ENCODE results near the gene ARSB. TPM values are rescaled to one million over a fixed set of nuclear protein-coding genes. Genes with fewer than 3 reads are reported as not detected.

ARSB gene
- total and polyA plus RNA-seq, 2 donors (not counting 1 experiment from before 2014, with no cell fraction given), result 10.1 to 27.7 TPM

DNA sequence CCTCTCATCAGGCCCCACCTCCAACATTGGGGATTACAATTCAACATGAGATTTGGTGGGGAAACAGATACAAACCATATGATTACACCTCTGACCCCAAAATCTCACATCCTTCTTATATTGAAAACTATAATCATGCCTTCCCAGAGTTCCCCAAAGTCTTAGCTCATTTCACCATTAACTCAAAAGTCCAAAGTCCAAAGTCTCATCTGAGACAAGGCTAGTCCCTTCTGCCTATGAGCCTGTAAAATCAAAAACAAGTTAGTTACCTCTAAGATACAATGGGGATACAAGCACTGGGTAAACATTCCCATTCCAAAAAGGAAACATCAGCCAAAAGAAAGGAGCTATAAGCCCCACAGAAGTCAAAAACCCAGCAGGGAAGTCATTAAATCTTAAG is 26.8 kb upstream of the ARSB start:
- no peaks in the 10 kb centered on the region for H3K9me3 ChIP-seq (ENCODE audit: control insufficient read depth, insufficient read depth, low read depth, low read length)
- no peak overlapping the region for H3K27ac ChIP-seq (ENCODE audit: insufficient read depth, low read length)
- TF ChIP-seq EZH2 (IDR thresholded peaks at IDR 0.05; ENCODE audit: low read length, missing control alignments) (no peak), CTCF (conservative IDR thresholded peaks at IDR 0.05 in 1 of 2, IDR thresholded peaks at IDR 0.05 in 1 of 2; ENCODE audit: low read depth in 1 of 2, low read length in 2 of 2) (no peak)
- H3K4me3 ChIP-seq (replicated peaks in 1 of 4; ENCODE audit: control extremely low read depth in 1 of 4, insufficient read depth in 1 of 4, low read depth in 3 of 4, low read length in 4 of 4), result no peak overlapping the region
- no peaks in the 10 kb centered on the region for H3K36me3 ChIP-seq (ENCODE audit: control insufficient read depth, insufficient read depth, low read length)
- no peaks in the 10 kb centered on the region for H4K20me1 ChIP-seq (ENCODE audit: control insufficient read depth, extremely low read depth, insufficient read depth, low read length)
- no peak for DNase-seq (ENCODE audit: low read depth in 2 of 2)
- H3K4me1 ChIP-seq (ENCODE audit: control insufficient read depth, extremely low read depth, insufficient read depth, low read length), result no peaks in the 10 kb centered on the region
- no peak overlapping the region for H3K4me2 ChIP-seq (ENCODE audit: extremely low read depth, insufficient read depth, low read length)
- no peaks in the 10 kb centered on the region for H3K27me3 ChIP-seq (ENCODE audit: control insufficient read depth, insufficient read depth, low read length)
- H2AFZ ChIP-seq (ENCODE audit: low read length), result no peak overlapping the region
- H3K9ac ChIP-seq (ENCODE audit: insufficient read depth, low read length), result no peak overlapping the region
- H3K79me2 ChIP-seq (ENCODE audit: control insufficient read depth, insufficient read depth, low read length), result no peaks in the 10 kb centered on the region

DNA sequence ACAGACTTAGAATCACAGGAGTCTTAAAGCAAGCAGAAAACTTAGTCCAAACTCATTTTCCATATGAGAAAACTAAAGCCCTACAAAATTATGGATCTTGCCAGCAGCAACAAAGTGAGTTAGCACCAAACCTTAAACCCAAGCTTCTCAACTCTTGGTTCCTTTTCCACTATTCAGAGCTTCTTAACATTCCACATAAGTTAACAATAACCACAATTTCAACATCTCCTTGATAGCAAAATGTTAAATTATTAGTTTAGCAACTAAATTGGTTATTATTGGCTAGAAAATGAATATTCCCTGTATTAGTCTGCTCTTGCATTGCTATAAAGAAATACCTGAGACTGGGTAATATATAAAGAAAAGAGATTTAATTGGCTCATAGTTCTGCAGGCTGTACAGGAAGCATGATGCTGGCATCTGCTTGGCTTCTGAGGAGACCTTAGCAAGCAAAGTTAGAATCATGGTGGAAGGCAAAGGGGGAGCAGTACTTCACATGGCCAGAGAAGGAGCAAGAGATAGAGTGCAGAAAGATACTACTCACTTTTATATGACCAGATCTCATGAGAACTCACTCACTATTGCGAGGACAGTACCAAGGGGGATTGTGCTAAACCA is 26.2 kb upstream of the ARSB start:
- TF ChIP-seq CTCF (conservative IDR thresholded peaks at IDR 0.05 in 1 of 2, IDR thresholded peaks at IDR 0.05 in 1 of 2; ENCODE audit: low read depth in 1 of 2, low read length in 2 of 2), result peak in 1 of 2 donors; percentile 5
- TF ChIP-seq EZH2 (IDR thresholded peaks at IDR 0.05; ENCODE audit: low read length, missing control alignments), result no peak
- Histone ChIP-seq H3K79me2 (ENCODE audit: control insufficient read depth, insufficient read depth, low read length) (no peaks in the 10 kb centered on the region), H3K27me3 (ENCODE audit: control insufficient read depth, insufficient read depth, low read length) (no peaks in the 10 kb centered on the region), H3K4me2 (ENCODE audit: extremely low read depth, insufficient read depth, low read length) (no peak overlapping the region), H3K9me3 (ENCODE audit: control insufficient read depth, insufficient read depth, low read depth, low read length) (no peaks in the 10 kb centered on the region), H3K9ac (ENCODE audit: insufficient read depth, low read length) (no peak overlapping the region), H3K36me3 (ENCODE audit: control insufficient read depth, insufficient read depth, low read length) (no peaks in the 10 kb centered on the region), H2AFZ (ENCODE audit: low read length) (no peak overlapping the region), H3K27ac (ENCODE audit: insufficient read depth, low read length) (no peak overlapping the region), H3K4me3 (replicated peaks in 1 of 4; ENCODE audit: control extremely low read depth in 1 of 4, insufficient read depth in 1 of 4, low read depth in 3 of 4, low read length in 4 of 4) (no peak overlapping the region), H4K20me1 (ENCODE audit: control insufficient read depth, extremely low read depth, insufficient read depth, low read length) (no peaks in the 10 kb centered on the region), H3K4me1 (ENCODE audit: control insufficient read depth, extremely low read depth, insufficient read depth, low read length) (no peaks in the 10 kb centered on the region)
- DNase-seq (ENCODE audit: low read depth in 2 of 2), result peak; percentile 70 to 90

DNA sequence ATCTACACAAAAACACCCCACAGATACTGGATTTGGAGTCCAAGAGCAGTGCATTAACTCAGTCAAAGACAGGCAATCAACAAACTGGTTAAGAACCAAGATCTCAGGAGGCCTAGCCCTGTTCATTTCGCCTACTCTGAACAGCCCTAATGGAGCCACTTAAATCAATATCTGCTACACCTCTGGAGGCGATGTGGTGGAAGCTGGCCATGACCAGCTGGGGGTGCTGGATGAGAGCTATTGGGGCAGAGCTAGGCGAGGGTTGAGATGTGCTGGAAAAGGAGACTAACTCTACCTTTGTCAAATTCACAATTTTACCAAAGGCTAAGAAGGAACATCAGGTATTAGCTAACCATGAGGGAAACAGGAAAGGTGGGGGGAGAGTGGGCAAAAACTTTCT is 23.3 kb upstream of the ARSB start:
- H3K27me3 ChIP-seq (ENCODE audit: control insufficient read depth, insufficient read depth, low read length), result no peaks in the 10 kb centered on the region

More for the DNA sequence above, 23.3 kb upstream of the ARSB start:
- H3K4me1 ChIP-seq (ENCODE audit: control insufficient read depth, extremely low read depth, insufficient read depth, low read length), result no peaks in the 10 kb centered on the region
- no peak for DNase-seq (ENCODE audit: low read depth in 2 of 2)
- H3K9ac ChIP-seq (ENCODE audit: insufficient read depth, low read length), result no peak overlapping the region
- no peak overlapping the region for H3K4me2 ChIP-seq (ENCODE audit: extremely low read depth, insufficient read depth, low read length)
- no peak overlapping the region for H3K4me3 ChIP-seq (replicated peaks in 1 of 4; ENCODE audit: control extremely low read depth in 1 of 4, insufficient read depth in 1 of 4, low read depth in 3 of 4, low read length in 4 of 4)
- H3K36me3 ChIP-seq (ENCODE audit: control insufficient read depth, insufficient read depth, low read length), result no peaks in the 10 kb centered on the region
- no peak overlapping the region for H2AFZ ChIP-seq (ENCODE audit: low read length)
- H3K9me3 ChIP-seq (ENCODE audit: control insufficient read depth, insufficient read depth, low read depth, low read length), result no peaks in the 10 kb centered on the region
- H4K20me1 ChIP-seq (ENCODE audit: control insufficient read depth, extremely low read depth, insufficient read depth, low read length), result no peaks in the 10 kb centered on the region
- H3K27ac ChIP-seq (ENCODE audit: insufficient read depth, low read length), result no peak overlapping the region
- no peak for TF ChIP-seq CTCF (conservative IDR thresholded peaks at IDR 0.05 in 1 of 2, IDR thresholded peaks at IDR 0.05 in 1 of 2; ENCODE audit: low read depth in 1 of 2, low read length in 2 of 2)
- no peak for TF ChIP-seq EZH2 (IDR thresholded peaks at IDR 0.05; ENCODE audit: low read length, missing control alignments)
- H3K79me2 ChIP-seq (ENCODE audit: control insufficient read depth, insufficient read depth, low read length), result no peaks in the 10 kb centered on the region
